Activated T-helper 1 cell treated with anti-CD3 and anti-CD28 coated beads, Interleukin-2, amount 50 U/mL, for 16 hours (primary cell): ENCODE results near the gene TES.
"Not testable (repeated sequence)": the region's sequence is repeated elsewhere in the genome, so short reads cannot be mapped to it uniquely, and the experiment has no call there.

Experiments
- DNase-seq, 2 donors: peaks; one replicate each; pipeline ENCODE4 v3.0.0-alpha.2; 2020; ENCODE audit warnings: low read depth in 1 of 2, low spot score in 1 of 2

The TES gene

DNA sequence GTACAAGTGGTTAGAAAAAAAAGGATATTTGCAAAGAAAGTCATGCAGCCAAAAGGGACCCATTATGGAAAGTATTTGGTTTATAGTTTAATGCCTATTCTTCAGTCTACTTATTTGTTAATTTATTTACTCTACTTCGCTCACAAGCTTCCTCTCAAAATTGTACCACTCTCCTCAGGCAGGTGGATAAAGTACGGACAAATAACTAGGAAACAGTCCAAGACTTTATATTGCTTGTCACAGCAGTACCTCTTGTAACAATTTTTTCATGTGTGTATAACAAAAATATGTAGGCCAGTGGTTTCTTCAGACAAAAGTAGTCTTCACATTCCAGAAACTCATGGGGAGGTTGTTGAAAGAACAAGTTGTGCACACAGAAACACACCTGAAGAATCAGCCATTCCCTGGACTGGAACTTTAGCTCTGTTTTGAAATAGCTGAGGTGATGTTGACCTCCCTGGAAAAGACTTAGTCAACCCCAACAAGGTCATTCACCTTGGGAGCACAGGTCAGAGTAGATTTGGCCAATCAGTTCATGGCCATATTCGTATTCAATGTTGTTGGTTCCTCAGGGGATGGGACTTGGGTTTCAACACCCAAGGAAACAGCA is 73.4 kb downstream of the TES start:
- DNase-seq = no peak

DNA sequence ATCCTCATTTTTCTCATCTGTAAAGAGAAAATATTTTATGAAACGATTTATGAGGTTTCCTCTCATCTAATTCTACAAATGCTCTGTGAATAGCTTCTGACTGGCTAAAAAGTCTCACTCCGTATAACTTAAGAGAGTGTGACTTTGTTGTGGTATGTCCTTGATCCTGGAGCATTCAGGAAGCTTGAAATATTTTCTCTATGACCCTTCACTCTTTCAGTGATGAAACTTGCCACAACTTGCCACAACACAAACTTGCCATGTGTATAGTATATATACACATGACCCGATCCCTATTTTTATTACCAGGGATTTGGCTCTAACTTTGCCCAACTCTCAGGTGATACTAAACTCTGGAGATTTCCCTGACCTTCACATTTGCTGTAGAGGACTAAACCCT is 74.1 kb downstream of the TES start:
- no peak for DNase-seq

DNA sequence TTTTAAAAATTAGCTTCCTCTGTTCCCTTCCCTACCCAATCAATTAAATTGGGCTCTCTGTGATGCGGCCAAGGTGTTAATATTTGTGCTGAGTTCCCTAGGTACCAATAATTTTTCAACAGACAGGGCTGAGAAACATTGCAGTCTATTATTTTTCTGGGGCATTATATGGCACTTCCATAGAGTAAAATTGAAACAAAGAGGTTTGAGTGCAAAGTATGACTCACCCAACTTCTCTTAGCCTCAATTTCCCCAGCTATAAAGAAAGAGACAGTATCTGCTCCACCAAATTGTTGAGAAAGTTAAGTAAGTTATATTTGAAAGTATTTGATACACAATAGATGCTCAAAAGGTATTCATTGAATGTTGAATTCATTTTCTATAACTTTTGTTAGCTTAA is 74.9 kb downstream of the TES start:
- DNase-seq = no peak

DNA sequence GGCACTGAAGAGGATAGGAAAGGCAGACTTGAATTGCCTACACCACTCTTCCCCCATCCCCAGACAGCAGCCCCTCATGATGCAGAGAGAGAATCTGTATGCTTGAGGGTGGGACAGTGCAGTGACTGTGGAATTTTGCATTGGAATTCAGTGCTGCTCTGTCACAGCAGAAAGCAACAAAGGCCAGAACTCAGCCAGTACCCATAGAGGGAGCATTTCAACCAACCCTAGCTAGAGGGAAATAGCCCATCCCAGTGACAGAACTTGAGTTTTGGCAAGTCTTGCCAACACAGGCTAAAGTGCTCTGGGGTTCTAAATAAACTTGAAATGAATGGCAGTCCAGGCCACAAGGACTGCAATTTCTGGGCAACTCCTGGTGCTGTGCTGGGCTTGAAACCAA is 80.4 kb downstream of the TES start:
- DNase-seq = no peak

DNA sequence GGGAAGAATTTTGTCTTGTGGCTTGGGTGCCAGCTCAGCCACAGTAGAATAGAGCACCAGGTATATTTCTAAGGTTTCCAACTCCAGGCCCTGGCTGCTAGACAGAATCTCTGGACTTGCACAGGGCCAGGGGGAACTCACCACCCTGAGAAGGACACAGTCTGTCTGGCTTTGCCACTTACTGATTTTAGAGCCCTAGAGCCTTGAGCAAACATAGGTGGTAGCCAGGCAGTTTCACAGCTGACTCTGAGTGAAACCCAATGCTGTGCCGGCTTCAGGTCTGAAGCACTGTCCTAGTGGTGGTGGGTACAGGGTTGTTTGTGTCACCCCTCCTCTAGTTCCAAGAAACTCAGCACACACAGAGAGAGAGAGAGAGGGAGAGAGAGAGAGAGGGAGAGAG is 81.6 kb downstream of the TES start:
- DNase-seq = no peak

DNA sequence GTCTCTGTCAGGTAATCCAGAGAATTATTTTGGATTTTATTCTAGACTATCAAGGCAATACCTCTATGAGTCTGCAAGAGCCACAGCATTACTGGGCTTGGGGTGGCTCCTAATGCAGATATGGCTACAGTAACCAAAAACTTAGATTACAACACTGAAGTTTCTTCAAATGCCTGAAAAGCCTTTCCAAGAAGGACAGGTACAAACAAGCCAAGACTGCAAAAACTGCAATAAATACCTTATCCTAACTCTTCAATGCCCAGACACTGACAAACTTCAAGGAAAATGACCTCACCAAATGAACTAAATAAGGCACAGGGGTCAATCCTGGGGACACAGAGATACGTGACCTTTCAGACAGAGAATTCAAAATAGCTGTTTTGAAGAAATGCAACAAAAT is 82.0 kb downstream of the TES start:
- no peak for DNase-seq

DNA sequence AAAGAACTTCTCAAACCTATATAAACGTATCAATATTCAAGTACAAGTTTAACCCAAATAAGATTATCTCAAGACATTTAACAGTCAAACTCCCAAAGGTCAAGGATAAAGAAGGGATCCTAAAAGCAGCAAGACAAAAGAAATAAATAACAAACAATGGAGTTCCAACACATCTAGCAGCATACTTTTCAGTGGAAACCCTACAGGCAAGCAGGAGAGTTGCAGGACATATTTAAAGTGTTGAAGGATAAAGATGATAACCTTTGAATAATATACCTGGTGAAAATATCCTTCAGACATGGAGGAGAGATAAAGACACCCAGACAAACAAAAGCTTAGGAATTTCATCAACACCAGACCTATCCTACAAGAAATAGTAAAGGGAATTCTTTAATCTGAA is 82.8 kb downstream of the TES start:
- DNase-seq = no peak

DNA sequence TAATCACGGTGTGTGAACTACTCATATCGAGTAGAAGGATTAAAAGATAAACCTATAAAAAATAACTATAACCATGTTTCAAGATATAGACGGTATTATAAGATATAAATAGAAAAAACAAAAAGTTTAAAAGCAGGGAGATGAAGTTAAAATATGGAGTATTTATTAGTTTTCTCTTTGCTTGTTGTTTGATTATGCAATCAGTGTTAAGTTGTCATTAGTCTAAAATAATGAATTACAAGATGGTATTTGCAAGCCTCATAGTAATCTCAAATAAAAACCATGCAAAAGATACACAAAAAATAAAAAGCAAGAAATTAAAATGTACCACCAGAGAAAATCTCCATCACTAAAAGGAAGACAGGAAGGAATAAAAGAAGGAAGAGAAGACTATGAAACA is 83.3 kb downstream of the TES start:
- DNase-seq = no peak

DNA sequence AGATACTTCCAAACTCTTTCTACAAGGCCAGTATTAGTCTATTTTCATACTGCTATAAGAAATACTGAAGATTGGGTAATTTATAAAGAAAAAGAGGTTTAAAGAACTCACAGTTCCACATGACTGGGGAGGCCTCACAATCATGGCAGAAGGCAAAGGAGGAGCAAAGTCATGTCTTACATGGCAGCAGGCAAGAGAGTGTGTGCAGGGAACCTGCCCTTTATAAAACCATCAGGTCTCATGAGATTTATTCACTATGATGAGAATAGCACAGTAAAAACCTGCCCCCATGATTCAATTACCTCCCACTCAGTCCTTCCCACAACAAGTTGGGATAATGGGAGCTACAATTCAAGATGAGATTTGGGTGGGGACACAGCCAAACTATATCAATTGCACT is 85.6 kb downstream of the TES start:
- not testable (repeated sequence) for DNase-seq

DNA sequence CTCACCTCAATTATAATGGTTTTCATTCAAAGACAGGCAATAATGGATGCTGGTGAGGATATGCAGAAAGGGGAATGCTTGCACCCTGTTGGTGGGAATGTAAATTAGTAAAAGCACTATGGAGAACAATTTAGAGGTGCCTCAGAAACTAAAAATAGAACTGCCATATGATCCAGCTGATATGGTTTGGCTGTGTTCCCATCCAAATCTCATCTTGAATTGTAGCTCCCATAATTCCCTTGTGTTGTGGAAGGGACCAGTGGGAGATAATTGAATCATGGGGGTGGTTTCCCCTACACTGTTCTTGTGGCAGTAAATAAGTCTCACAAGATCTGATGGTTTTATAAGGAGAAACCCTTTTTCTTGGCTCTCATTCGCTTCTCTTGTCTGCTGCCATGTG is 87.7 kb downstream of the TES start:
- no peak for DNase-seq

DNA sequence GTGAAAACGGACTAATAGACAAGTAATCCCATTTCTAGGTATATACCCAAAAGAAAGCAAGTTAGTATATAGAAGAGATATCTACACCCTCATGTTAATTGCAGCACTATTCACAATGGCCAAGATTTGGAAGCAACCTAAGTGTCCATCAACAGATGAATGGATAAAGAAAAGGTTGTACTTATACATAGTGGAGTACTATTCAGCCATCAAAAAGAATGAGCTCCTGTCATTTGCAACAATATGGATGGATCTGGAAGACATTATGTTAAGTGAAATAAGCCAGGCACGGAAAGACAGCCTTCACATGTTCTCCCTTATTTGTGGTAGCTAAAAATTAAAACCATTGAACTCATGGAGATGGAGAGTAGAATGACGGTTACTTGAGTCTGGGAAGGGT is 88.2 kb downstream of the TES start:
- no peak for DNase-seq

DNA sequence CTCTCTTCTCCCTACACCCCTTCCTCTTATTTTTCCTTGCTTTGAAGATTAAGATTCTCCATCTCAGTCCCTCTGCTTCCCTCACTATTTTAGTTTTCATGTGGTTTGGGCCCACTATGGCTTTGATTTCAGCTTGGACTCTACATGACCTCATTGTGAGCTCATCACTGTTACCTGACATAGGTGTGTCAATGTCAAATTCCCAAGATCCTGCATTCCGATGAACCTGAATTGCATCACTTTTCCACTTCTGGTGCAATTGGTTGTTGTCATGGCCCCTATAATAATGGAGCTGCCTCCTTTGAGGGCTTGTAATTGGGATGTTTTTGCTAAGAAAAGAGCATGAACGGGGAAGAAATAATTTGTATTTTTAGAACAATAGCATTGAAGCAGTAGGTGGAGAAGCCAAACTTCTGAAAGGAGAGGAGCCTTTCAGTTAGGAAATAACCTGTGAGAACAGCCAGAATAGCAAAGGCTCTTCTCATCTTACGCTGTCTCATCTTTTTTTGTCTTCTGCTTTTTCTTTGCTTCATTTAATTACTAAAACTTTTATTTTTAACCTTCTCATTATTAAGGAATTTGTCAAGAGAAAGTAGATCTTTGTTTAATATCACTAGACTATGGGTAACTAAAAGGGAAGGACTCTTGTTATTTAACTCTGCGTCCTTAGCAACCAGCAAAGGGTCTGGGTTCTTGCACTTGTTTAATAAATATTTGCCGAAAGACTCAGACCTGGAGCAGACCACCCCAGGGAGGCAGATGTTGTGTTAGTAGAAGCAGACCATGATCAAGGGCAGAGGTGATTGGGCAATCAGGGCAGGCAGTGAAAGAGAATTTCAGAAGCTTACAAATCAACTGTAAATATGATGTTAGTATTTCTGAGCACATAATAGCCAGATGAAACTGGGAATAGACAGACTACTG is 95.4 kb downstream of the TES start:
- DNase-seq = no peak

DNA sequence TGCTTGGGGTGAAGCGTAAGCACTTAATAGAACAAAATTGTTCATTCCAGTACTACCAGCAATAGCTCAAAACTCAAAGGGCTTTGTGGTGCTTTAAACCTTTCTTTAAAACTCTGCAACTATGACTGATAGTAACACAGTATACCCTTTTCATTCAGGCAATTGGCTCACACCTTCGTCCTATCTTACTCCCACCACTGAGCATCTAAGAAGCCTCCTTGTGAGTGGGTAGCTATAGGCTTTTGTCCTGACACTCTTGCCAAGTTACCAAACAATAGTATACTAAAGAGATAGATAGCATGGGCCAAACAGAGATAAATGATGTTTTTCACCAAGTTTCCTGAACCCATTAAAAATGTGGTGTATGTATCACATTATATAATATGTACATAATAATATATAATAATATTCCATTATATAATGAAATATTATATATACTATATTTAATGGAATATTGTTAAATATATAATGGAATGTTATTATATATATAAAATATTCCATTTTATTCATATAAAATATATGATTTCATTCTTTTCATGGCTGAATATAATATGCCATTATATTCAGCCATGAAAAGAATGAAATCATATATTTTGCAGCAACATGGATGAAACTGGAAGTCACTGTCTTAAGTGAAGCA is 96.2 kb downstream of the TES start:
- no peak for DNase-seq

DNA sequence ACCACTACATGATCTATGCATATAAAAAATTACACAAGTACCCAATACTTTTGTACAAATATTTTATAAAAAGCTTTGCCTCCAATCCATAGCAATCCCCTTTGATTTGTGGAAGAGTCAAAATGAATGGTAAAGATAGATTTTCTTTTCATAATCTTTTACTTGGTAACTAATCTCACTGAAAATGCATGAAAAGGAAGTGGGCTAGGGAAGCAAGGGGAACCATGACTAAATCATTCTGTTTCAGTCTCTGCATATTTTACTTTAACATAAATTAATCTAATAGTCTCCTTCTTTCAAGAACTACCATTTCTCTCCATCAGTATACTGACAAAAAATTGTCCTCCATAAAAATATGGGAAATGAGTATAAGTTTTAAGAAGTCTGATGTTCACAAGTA is 96.9 kb downstream of the TES start:
- DNase-seq = no peak
